Measurements from ENCODE around the gene RASEF. TPM values are rescaled to one million over a fixed set of nuclear protein-coding genes. Genes with fewer than 3 reads are reported as not detected.

RASEF gene
- total RNA-seq, 2 experiments from 2014 or later: not detected

- Mint-ChIP-seq H3K9me3 (no peaks in the 10 kb centered on the region), H3K4me1 (ENCODE audit: low read depth) (no peaks in the 10 kb centered on the region), H3K36me3 (ENCODE audit: low read depth) (no peaks in the 10 kb centered on the region), H3K4me3 (no peak overlapping the region), H3K27ac (no peak overlapping the region), H3K27me3 (no peaks in the 10 kb centered on the region)
- TF ChIP-seq, protein P1, sequence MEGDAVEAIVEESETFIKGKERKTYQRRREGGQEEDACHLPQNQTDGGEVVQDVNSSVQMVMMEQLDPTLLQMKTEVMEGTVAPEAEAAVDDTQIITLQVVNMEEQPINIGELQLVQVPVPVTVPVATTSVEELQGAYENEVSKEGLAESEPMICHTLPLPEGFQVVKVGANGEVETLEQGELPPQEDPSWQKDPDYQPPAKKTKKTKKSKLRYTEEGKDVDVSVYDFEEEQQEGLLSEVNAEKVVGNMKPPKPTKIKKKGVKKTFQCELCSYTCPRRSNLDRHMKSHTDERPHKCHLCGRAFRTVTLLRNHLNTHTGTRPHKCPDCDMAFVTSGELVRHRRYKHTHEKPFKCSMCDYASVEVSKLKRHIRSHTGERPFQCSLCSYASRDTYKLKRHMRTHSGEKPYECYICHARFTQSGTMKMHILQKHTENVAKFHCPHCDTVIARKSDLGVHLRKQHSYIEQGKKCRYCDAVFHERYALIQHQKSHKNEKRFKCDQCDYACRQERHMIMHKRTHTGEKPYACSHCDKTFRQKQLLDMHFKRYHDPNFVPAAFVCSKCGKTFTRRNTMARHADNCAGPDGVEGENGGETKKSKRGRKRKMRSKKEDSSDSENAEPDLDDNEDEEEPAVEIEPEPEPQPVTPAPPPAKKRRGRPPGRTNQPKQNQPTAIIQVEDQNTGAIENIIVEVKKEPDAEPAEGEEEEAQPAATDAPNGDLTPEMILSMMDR (IDR thresholded peaks at IDR 0.05): no peak
- DNase-seq (no peak), ATAC-seq (ENCODE audit: poor library complexity) (no peak)
- no peak overlapping the region for H3K4me3 ChIP-seq (ENCODE audit: low read length)
- ChIA-PET CTCF (no interaction called here), POLR2A (no interaction called here)
- H3K27ac ChIP-seq (ENCODE audit: low read depth in 1 of 2, low read length in 2 of 2): no peak overlapping the region
- no peaks in the 10 kb centered on the region for H3K4me1 ChIP-seq (ENCODE audit: insufficient read depth, low read length)
- intact Hi-C loops (cut with DNase I, micrococcal nuclease): loop anchor here in 1 of 2 experiments (10.0 kb wide), 1 partner anchor 63 kb away; no protein-coding TSS in a partner anchor
- no peaks in the 10 kb centered on the region for H3K9me3 ChIP-seq (ENCODE audit: control insufficient read depth in 1 of 2, insufficient read depth in 1 of 2, low read length in 2 of 2)
- H3K27me3 ChIP-seq (ENCODE audit: control insufficient read depth in 1 of 2, insufficient read depth in 2 of 2, low read length in 2 of 2): no peaks in the 10 kb centered on the region
- H3K36me3 ChIP-seq (ENCODE audit: insufficient read depth, low read length): no peaks in the 10 kb centered on the region
These were observed 35.6 kb downstream of the RASEF start for GRCh38 chr9:83027153-83027891.

DNA sequence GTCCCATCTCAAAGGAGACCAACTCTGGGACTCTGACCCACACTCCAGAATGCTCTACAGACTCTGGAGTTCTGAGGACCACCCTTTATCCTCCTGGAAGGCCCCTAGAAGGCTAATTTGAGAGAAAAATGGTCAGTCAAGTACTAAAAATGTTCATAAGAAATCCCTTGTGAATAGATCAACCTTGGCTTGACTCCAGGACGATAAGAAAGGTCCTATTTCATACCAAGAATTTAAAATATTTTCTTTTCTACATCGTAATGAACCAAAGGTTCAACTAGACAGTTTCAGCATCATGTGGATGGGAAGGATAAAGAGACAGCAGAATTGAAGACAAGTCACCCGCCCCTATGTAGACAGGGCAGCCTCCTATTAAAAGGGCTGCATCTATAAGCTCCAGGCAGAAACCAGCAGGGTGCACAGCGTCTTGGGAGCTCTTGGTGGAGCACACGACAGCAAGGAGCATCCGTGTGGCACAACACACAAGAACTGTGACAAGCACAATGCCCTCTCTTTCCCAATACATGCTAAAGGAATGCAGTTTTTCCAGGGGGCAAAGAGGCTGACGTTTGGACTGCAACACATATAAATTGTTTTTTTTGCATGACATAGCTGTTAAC, 38.3 kb downstream of the RASEF start:
- DNase-seq: no peak

DNA sequence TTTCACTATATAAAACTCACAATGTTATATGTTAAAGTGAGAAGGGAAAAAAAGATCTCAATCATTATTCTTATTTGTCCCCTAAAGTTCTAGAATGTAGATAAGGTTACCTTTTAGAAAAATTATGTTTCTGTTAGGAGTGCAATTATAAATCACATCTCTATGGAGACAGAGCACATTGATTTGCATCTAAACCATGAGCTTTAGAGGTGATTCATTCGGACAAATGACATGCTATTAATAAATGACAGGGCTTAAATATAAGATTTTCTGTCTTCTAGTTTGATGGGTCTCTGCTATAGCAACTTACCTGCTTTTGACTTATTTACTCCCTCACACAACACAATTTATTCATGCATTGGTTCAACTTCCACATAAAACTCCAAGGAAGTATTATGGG, 39.8 kb downstream of the RASEF start:
- Mint-ChIP-seq H3K4me1 (ENCODE audit: low read depth) (no peaks in the 10 kb centered on the region), H3K27ac (no peak overlapping the region)

More for the DNA sequence above, 38.3 kb downstream of the RASEF start:
- TF ChIP-seq, protein P1 (IDR thresholded peaks at IDR 0.05): no peak
- ATAC-seq (ENCODE audit: poor library complexity): no peak
- no peak overlapping the region for H3K27ac Mint-ChIP-seq
- H3K27me3 ChIP-seq (ENCODE audit: control insufficient read depth in 1 of 2, insufficient read depth in 2 of 2, low read length in 2 of 2): no peaks in the 10 kb centered on the region
- H3K27ac ChIP-seq (ENCODE audit: low read depth in 1 of 2, low read length in 2 of 2): no peak overlapping the region
- H3K36me3 ChIP-seq (ENCODE audit: insufficient read depth, low read length): no peaks in the 10 kb centered on the region
- H3K9me3 ChIP-seq (ENCODE audit: control insufficient read depth in 1 of 2, insufficient read depth in 1 of 2, low read length in 2 of 2): peaks cover 0 to 6% of the 10 kb centered on the region in 2 experiments
- H3K9me3 Mint-ChIP-seq: no peaks in the 10 kb centered on the region
- no peaks in the 10 kb centered on the region for H3K36me3 Mint-ChIP-seq (ENCODE audit: low read depth)
- no peaks in the 10 kb centered on the region for H3K27me3 Mint-ChIP-seq
- ChIA-PET POLR2A (no interaction called here), CTCF (no interaction called here)
- no peaks in the 10 kb centered on the region for H3K4me1 ChIP-seq (ENCODE audit: insufficient read depth, low read length)
- H3K4me3 ChIP-seq (ENCODE audit: low read length): no peak overlapping the region
- H3K4me1 Mint-ChIP-seq (ENCODE audit: low read depth): no peaks in the 10 kb centered on the region
- intact Hi-C loops (cut with DNase I, micrococcal nuclease): loop anchor here in 1 of 2 experiments (10.0 kb wide), 1 partner anchor 60 kb away; no protein-coding TSS in a partner anchor
- H3K4me3 Mint-ChIP-seq: no peak overlapping the region

More for the DNA sequence above, 39.8 kb downstream of the RASEF start:
- TF ChIP-seq, protein P1 (IDR thresholded peaks at IDR 0.05): no peak
- intact Hi-C loops (cut with DNase I, micrococcal nuclease): loop anchor here in 1 of 2 experiments (10.0 kb wide), 1 partner anchor 58 kb away; no protein-coding TSS in a partner anchor
- no peak overlapping the region for H3K27ac ChIP-seq (ENCODE audit: low read depth in 1 of 2, low read length in 2 of 2)
- H3K4me1 ChIP-seq (ENCODE audit: insufficient read depth, low read length): no peaks in the 10 kb centered on the region
- POLR2A ChIA-PET: no interaction called here
- Mint-ChIP-seq H3K36me3 (ENCODE audit: low read depth) (no peaks in the 10 kb centered on the region), H3K27me3 (no peaks in the 10 kb centered on the region), H3K4me3 (no peak overlapping the region), H3K9me3 (no peaks in the 10 kb centered on the region)
- H3K4me3 ChIP-seq (ENCODE audit: low read length): no peak overlapping the region
- no peak for ATAC-seq (ENCODE audit: poor library complexity)
- H3K9me3 ChIP-seq (ENCODE audit: control insufficient read depth in 1 of 2, insufficient read depth in 1 of 2, low read length in 2 of 2): peaks cover 0 to 6% of the 10 kb centered on the region in 2 experiments
- no peaks in the 10 kb centered on the region for H3K27me3 ChIP-seq (ENCODE audit: control insufficient read depth in 1 of 2, insufficient read depth in 2 of 2, low read length in 2 of 2)
- no peak for DNase-seq
- no peaks in the 10 kb centered on the region for H3K36me3 ChIP-seq (ENCODE audit: insufficient read depth, low read length)
- CTCF ChIA-PET: no interaction called here

Measured in CD4-positive, alpha-beta T cell (primary cell).